ENCODE data around the gene FAM107B. TPM values are rescaled to one million over a fixed set of nuclear protein-coding genes. Genes with fewer than 3 reads are reported as not detected.
A peak's percentile ranks its signal among the peaks of the same experiment; 100 is the strongest.
"Not testable (repeated sequence)": the region's sequence is repeated elsewhere in the genome, so short reads cannot be mapped to it uniquely, and the experiment has no call there.

Gene FAM107B
- total RNA-seq, 1 experiment from 2014 or later: 36.5 TPM

DNA sequence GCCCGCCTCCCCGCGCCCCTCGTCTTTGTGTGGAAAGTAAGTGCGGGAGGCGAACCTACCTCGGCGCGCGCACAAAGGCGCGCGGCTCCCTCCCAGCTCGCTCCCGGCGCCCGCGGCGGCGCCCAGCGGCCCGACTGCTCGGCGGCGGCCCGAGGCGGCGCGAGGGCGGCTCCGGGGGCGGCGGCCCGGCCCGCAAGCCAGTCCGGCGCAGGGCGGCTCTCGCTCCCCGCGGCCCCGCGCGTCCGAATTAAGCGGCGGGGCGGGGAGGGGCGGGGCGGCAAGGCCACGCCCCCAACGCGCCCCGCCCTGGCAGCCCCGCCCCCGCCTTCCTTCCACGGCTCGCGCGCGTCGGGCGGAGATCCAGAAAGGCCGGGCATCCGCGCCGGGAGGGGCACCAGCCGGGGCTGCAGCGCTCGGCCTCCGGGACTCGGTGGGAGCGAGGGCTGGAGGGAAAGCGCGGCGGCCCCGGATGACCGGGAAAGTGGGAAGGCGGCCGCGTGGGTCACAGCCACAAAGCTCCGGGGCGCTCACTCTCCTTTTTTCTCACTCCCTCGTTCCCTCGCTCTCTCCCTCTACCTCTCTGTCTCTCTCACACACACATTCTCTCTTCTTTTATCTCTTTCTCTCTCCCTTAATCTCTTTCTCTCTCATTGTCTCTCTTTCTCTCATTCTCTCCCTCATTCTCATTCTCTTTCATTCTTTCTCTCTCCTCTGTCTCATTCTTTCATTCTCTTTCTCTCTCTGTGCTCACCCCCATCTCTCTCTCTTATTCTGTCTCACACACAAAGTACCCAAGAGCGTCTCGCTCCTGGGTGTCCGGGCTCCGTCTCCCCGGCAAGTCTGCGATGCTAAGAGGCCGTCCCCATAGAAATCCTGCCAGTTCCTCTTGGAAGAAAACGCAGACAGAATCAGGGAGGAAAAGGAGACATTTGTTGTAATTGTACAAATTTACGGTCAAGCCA lies 170.2 kb downstream of the FAM107B start:
- peak; percentile 61 for DNase-seq (ENCODE audit: extremely low read depth, low read depth)

- no peak for DNase-seq (ENCODE audit: extremely low read depth, low read depth)
These were observed 171.1 kb downstream of the FAM107B start for GRCh38 chr10:14603534-14604102.

DNA sequence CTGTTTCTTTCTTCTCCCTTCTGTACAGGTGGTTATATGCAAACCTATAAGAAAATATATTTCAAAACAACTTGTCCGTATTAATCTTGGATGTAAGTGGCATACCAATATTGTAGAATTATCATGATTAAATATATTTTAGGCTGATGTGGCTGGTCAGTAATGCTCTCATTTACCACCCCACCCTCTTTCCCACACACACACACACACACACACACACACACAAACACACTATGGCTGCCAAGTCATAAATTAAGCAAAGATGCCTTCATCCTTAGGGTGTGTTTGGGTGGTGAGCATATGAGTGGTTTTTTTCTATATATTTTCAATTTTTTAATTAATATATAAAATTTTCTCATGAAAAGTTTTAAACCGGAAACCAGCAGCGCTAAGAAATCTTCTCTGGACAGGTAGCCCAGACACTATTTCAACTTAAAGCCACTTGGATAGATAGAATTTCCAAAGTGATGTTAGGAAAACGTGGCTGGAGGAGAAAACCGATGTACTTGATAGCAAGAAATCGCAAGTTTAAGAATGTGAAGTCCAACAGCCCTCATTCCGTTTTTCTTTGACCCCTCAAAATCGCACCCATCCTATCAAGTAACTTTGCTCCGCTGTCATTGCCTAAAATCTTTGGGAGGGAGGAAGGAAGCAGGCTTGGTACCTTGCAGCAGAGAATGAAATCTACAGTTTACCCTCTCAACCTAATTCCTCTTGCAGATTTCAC lies 171.7 kb downstream of the FAM107B start:
- no peak for DNase-seq (ENCODE audit: extremely low read depth, low read depth)

- DNase-seq (ENCODE audit: extremely low read depth, low read depth): no peak
These were observed 172.6 kb downstream of the FAM107B start for GRCh38 chr10:14601872-14602725.

DNA sequence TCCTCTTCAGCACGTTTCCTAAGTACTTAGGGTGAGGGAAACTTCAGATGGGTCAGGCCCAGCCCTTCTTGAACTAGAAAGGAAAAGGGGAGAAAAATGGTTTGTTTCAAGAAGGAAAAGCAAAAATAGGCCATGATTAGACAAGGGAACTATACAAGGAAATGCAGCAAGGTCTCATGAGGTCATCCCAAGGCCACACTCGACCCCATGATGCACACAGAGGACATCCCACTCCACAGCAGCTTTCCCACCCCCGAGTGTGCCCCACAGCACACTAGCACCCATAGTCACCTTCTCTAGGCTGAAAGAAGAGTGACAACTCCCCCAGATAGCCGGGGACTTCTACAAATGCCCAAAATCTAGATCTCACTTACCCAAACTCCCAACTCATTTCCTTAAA lies 173.4 kb downstream of the FAM107B start:
- DNase-seq (ENCODE audit: extremely low read depth, low read depth): no peak

- no peak for DNase-seq (ENCODE audit: extremely low read depth, low read depth)
These were observed 174.6 kb downstream of the FAM107B start for GRCh38 chr10:14600065-14600464.

- DNase-seq (ENCODE audit: extremely low read depth, low read depth): no peak
These were observed 175.6 kb downstream of the FAM107B start for GRCh38 chr10:14598809-14599764.

- DNase-seq (ENCODE audit: extremely low read depth, low read depth): no peak
These were observed 179.0 kb downstream of the FAM107B start for GRCh38 chr10:14595526-14596182.

DNA sequence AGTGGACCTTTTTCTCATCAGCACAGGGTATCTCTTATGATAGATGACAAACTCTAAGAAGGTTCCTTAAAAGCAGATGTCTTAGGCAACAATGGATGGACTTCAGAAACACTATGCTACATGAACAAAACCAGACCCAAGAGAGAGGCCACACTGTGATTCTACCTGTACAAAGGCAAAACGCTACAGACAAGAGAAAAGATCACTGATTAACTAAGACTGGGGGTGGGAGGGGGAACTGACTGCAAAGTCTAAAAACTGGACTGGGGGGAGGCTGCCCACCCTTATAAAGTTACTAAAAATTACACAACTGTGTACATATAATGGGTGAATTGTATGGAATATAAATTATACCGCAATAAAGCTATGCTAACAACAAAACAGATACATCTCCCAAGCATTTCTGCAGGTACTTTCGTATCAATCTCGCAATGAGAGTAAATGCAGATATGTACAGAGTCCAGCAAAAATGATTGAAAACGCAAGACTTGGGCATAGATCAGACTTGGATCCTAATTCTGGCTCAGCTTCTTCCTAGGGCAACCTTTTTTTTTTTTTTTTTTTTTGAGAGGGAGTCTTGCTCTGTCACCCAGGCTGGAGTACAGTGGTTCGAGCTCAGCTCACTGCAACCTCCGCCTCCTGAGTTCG lies 179.7 kb downstream of the FAM107B start:
- DNase-seq (ENCODE audit: extremely low read depth, low read depth): no peak

DNA sequence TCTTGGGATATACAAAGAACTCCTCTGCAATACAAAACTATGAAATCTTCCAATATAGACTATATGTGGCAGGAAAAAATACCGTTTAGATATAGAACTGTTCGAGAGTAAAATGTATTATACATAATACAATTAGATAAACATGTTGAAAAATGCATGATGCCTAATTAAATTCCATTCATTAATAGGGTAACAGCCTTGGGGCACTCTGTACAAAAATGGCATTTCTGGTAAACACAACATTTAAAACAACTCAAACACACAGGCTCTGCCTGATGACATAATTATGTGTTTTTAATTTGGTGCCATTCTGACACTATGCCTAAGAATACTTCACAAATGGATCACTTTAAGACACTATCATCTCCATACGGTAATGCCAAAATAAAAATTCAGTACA lies 180.9 kb downstream of the FAM107B start:
- no peak for DNase-seq (ENCODE audit: extremely low read depth, low read depth)

- DNase-seq (ENCODE audit: extremely low read depth, low read depth): no peak
These were observed 182.1 kb downstream of the FAM107B start for GRCh38 chr10:14592566-14592965.

GRCh38 chr10:14592026-14592425 lies 182.7 kb downstream of the FAM107B start:
- DNase-seq (ENCODE audit: extremely low read depth, low read depth): no peak

DNA sequence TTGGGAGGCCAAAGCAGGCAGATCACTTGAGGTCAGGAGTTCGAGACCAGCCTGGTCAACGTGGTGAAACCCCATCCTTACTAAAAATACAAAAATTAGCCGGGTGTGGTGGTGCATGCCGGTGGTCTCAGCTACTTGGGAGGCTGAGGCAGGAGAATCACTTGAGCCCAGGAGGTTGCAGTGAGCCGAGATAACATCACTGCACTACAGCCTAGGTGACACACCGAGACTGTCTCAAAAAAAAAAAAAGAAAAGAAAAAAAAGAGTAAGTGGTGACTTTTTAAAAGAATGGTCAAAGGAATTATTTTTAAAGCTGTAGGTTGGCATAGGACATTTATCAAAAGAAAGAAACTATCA lies 185.8 kb downstream of the FAM107B start:
- not testable (repeated sequence) for DNase-seq (ENCODE audit: extremely low read depth, low read depth)

GRCh38 chr10:14588084-14588937 lies 186.4 kb downstream of the FAM107B start:
- DNase-seq (ENCODE audit: extremely low read depth, low read depth): peak; percentile 52

GRCh38 chr10:14587540-14588083 lies 187.1 kb downstream of the FAM107B start:
- no peak for DNase-seq (ENCODE audit: extremely low read depth, low read depth)

GRCh38 chr10:14586901-14587300 lies 187.8 kb downstream of the FAM107B start:
- DNase-seq (ENCODE audit: extremely low read depth, low read depth): no peak

Data from NCI-H460 (cell line).